Endometrium (tissue), 2 donors: ENCODE measurements around the gene TFPI2.

Experiments
- FAIRE-seq: peaks from 2 replicates; lab custom pipeline; 2012; peaks lifted over from hg19 to GRCh38; lab: Jason Lieb, UNC
- donor health status: control.
- donor health status: control.

The TFPI2 gene

GRCh38 chr7:93855797-93856196 lies 34.8 kb downstream of the TFPI2 start:
- FAIRE-seq = no peak

- FAIRE-seq = no peak
Measured at GRCh38 chr7:93854480-93854879, 36.1 kb downstream of the TFPI2 start.

GRCh38 chr7:93851536-93851935 lies 39.0 kb downstream of the TFPI2 start:
- FAIRE-seq = no peak

- FAIRE-seq = no peak
Measured at GRCh38 chr7:93843260-93843659, 47.3 kb downstream of the TFPI2 start.

GRCh38 chr7:93838966-93839365 lies 51.6 kb downstream of the TFPI2 start:
- FAIRE-seq = no peak

GRCh38 chr7:93837245-93837644 lies 53.3 kb downstream of the TFPI2 start:
- FAIRE-seq = no peak

GRCh38 chr7:93836116-93836515 lies 54.4 kb downstream of the TFPI2 start:
- FAIRE-seq = no peak

- no peak for FAIRE-seq
Measured at GRCh38 chr7:93835702-93836101, 54.9 kb downstream of the TFPI2 start.
